ENCODE measurements around the gene SPDYE17.
"Not testable (repeated sequence)": the region's sequence is repeated elsewhere in the genome, so short reads cannot be mapped to it uniquely, and the experiment has no call there.

GRCh38 chr7:77062557-77062956, 30.4 kb upstream of the SPDYE17 start, which contains the start of gene SPDYE18:
- TF ChIP-seq, protein P1, sequence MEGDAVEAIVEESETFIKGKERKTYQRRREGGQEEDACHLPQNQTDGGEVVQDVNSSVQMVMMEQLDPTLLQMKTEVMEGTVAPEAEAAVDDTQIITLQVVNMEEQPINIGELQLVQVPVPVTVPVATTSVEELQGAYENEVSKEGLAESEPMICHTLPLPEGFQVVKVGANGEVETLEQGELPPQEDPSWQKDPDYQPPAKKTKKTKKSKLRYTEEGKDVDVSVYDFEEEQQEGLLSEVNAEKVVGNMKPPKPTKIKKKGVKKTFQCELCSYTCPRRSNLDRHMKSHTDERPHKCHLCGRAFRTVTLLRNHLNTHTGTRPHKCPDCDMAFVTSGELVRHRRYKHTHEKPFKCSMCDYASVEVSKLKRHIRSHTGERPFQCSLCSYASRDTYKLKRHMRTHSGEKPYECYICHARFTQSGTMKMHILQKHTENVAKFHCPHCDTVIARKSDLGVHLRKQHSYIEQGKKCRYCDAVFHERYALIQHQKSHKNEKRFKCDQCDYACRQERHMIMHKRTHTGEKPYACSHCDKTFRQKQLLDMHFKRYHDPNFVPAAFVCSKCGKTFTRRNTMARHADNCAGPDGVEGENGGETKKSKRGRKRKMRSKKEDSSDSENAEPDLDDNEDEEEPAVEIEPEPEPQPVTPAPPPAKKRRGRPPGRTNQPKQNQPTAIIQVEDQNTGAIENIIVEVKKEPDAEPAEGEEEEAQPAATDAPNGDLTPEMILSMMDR (IDR thresholded peaks at IDR 0.05): not testable (repeated sequence)
- TF ChIP-seq POLR2A (IDR thresholded peaks at IDR 0.05): not testable (repeated sequence)

All from esophagus squamous epithelium (tissue), 4 donors.